GM21360 (cell line): ENCODE measurements around the gene TPP2.

Experiments
- ATAC-seq: cut with Tn5 transposase; IDR thresholded peaks from one replicate; pipeline ENCODE4 v1.9.1; 2021; ENCODE audit warnings: mild to moderate bottlenecking, moderate library complexity; ENCODE audit not compliant: unreplicated experiment

TPP2 gene

DNA sequence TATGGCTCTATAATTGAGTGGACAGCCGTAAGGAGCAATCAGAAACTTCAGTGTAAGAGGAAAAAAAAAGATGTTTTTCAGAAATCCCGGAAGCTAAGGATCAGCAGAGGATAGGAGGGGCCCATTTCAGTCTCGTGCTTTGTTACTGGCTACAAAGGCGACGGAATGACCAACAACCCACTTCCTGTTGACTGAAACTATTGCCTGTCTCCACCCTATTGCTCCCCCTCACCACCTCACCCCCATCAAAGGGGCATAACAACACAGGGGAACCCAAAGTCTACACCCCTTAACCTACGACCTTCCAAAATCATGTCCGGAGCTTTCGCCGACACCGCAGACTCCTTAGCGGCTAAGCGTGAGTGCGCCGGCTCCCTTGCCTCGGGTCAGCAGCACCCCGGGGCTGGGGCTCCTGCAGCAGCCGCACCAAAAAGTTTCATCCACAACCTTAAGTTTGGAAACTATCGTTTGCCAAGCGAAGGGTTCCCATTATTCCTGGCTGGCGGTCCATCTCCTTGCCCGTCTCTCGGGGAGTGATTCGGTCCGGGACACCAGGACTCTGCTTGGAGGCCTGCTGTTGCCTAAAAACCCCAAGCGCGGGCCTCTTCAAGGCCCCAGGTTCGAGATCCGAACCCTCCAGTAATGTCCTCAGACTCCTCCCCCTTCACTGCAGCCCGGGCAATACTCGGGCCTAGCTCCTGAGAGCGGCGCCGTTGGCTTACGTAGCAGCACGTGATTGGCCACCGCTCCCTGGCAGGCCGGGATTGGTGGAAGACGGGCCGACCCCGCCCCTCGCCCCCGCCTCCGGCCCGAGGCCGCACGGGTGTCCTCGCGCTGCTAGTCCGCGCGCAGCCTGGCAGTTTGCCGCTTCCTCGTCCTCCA, at the start of gene TPP2:
Gene TPP2 (plus strand): TSS at position 840 of the 882 bp plus-strand sequence. CDS start 53 bp downstream, outside the sequence.
- ATAC-seq: peak; percentile 77

DNA sequence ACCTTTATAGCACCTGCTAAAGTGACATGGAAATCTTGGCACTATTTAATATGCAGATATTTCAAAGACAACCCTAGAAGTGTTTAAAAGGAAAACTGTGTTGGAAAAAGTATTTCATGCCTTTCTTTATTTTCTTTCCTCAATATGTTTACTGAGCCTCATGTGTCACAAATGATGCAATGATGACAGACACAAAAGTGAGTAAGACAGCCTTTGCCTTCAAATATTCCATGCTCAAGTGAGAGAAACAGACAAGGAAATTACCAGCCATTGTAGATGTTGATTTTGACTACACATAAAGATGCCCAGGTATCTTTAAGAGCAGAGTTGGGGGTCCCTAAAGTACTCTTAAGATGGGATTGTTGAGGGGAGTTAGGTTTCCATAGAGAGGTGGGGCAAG, 48.0 kb upstream of the TPP2 start:
- ATAC-seq: no peak

DNA sequence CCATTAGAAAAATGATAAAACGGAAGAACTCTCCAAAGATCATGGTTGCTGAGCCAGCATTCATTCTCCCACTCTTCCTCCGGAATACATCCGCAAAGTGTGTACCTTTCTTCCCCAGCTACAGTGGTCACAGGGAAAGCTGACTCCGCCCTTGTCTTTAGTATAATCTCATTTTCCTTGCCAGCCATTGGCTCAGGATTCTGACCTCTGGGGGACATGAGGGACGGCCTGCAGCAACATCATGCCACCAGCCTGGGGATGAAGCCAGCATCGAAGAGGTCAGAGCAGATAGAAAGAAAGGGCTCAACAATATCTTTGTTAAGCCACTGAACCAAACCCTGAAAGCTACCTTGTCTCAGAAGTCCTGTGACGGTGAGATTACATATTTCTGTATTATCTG, 46.3 kb upstream of the TPP2 start:
- no peak for ATAC-seq

DNA sequence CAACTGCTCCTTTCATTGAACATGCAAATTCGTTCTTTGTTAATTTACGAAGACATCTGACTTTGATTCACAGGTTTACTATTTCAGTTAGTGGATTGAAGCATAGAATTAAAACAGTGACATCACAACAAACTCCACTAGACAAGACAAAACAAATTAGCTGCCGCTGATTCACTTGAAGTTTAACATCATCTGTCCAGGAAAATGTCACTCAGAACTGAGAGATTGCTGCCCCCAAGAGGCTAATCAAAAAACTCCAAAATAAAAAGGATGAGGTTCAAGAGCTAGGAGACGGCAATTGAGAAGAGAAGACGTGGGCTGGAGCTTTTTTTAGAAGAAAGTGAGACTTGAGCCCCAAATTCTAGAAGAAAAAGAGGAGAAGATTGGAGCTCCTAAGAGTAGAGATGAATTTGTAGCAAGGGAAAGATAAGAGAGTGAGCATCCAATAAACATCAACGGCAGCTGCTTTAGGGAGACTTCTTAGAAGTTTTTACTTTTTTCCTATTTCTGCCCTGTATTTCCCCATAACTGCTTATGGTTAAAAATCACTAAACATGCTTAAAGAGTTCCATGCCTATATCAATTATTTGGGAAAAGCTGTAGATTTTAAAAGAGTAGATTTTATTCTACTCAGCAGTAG, 40.8 kb upstream of the TPP2 start:
- ATAC-seq: peak; percentile 79

GRCh38 chr13:102556806-102557205, 40.0 kb upstream of the TPP2 start:
- ATAC-seq: no peak

DNA sequence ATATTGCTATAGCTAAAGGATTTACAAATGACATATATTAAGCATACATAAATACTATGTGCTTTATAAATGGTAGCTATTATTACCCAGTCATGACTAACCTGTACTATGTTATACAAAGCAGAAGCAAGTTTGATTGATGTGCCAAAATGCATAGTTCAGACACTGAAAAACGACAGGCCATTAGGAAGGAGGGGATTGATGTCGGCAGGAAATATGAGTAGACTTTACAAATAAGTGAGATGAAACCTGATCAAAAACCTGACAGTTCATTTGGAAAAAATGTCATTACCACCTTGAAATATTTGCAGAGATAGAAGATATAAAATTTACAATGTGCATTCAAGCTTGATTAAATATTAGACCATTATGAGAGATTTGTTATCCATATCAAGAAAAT, 38.8 kb upstream of the TPP2 start:
- no peak for ATAC-seq

- no peak for ATAC-seq
Measured at GRCh38 chr13:102561933-102562332, 34.9 kb upstream of the TPP2 start.

DNA sequence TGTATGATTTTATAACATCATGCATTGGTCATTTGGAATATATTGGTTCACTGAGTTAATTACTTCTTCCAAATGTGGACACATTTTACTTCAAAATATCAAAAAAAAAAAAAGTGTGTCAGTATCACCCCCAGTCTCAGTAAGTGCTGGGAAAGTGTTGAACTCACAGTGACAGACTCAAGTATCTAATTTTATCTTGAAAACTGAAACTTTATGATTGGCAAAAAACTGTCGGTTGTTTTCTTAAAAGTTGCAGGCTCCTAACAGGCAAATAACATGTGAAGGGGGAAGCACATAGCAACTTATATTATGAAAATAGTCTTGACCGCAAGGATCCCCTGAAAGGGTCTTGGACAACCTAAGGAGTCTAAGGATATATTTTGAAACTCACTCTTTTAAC, 33.5 kb upstream of the TPP2 start:
- no peak for ATAC-seq

DNA sequence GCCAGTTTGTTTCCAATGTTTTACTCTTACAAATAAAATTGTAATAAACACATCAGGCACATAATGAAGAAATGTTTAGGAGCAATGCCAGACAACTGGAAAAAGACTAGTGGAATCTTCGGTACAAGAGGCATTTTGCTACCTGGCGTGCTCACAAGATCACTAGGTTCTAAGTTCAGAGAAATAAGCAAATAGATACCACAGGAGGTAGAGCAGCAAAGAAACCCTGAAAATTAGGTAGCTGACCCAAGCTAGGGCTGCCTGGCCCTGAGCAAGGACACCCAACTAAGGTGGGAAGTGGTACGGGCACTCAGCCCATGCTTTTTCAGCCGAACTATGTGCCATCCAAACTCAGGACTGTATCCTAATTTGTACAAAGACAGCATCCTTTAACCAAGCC, 32.2 kb upstream of the TPP2 start:
- no peak for ATAC-seq

DNA sequence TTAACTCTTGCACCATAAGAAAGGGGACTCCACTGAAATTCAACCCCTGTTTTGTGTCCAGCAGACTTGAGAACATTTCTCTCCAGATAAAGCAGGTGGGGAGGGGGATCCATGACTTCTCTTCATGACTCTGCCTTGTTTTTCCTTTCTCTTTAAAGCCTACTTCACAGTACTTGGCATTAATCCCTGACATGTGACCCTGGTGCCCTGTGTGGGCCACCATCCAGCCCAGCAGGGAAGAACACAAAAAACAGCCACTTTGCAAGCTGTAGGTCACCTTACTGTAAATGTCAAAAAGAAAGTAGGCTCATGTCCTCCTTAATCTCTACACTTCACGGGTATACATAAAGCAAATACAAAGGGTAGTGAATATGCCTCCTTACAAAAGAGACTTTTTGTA, 30.3 kb upstream of the TPP2 start:
- no peak for ATAC-seq

- ATAC-seq: no peak
Measured at GRCh38 chr13:102567857-102568256, 28.9 kb upstream of the TPP2 start.

DNA sequence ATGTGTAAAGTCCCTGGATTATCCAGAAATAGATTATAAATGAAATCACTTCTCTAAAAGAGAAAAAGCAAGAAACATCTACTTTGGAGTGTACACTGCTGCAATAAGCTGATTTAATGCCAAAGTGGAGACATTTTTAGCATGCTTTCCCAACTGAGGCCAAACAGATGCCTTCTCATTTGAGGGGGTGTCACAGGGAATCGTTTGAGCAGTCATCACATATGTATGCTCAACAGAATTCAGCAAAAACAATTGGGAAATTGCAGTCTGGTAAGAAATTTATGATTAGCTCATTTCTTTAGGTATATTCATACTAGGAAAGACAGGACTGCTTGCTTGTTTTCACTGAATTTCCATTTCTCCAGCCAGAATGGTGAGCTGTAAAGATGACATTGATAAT, 27.3 kb upstream of the TPP2 start:
- no peak for ATAC-seq

DNA sequence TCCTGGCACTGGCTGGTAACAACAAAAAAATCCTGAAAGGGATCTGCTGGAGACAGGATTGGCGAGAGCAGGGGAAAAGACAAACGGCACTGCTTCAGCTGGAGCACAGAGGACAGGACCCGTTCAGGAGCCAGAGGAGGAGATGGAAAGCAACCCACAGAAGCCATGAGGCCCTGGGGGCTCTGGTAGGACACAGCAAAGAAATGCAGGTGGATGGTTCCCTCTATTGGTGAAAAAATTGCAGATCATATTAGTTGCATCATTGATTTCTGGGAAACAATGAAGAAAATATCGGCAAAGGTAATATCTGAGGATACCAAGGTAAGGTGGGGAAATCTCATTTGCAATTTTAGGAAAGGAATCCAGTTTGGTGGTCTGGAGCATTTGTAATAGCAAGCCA, 25.7 kb upstream of the TPP2 start:
- ATAC-seq: no peak

- ATAC-seq: no peak
Measured at GRCh38 chr13:102572323-102572722, 24.5 kb upstream of the TPP2 start.

GRCh38 chr13:102580552-102581169, 16.1 kb upstream of the TPP2 start:
- peak; percentile 75 for ATAC-seq

GRCh38 chr13:102582256-102582655, 14.5 kb upstream of the TPP2 start:
- no peak for ATAC-seq

- no peak for ATAC-seq
Measured at GRCh38 chr13:102584434-102584833, 12.4 kb upstream of the TPP2 start.

DNA sequence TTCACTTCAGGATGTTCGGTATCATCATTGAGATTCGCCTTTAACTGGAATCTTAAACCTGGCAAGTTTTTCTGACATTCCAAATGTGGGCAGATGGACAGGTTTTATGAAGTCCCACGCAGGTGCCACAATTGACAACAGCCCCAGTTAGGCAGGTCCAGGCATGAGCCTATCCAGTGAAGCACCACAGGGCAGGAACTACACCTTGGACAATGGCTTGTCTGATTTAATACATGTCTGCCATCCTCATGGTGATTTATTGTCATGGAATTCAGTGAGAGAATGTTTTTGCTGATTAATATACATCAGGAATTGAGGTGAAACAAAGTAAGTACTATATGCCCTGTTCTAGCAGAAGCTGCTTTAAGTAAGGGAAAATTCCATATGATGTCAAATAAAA, 10.2 kb upstream of the TPP2 start:
- no peak for ATAC-seq

- no peak for ATAC-seq
Measured at GRCh38 chr13:102587916-102588315, 8.9 kb upstream of the TPP2 start.

DNA sequence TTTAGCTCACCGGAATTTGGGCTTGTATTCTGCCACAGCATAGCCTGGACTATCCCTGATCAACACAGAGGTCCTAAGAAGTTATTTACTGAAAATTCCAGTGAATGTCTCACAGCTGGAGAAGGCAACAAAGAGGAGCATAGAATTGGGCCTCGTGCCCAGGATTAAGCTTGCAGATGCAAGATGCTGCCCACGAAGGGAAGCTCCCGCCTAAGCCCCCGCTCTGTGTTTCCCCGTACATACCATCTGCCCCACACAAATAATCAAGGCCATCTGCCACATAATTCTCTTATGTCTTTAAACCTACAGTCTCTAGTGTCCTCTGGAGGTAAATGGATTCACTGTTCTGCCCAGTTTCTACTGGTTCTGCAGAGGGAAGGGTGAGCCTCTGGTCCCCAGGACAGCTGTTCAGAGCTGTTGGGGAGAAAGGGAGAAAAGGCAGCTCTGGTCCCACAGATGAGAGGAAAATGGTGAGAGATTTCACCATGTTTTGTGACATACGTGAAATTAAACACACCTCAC, 7.4 kb upstream of the TPP2 start:
- ATAC-seq: no peak

- ATAC-seq: peak; percentile 45
Measured at GRCh38 chr13:102591988-102592781, 4.6 kb upstream of the TPP2 start.
